Calu3 (cell line): ENCODE measurements around the gene DNAJC5G. TPM values are rescaled to one million over a fixed set of nuclear protein-coding genes. Genes with fewer than 3 reads are reported as not detected.

ENCODE experiments used
- BruUV-seq: library from RNA; stranded (reverse); fragments of 400-500 nt; replicated peaks from 2 replicates; lab custom pipeline; 2021; lab: Mats Ljungman, UMichigan
- CTCF ChIA-PET: fragments of 300-600 bp; sonication (Branson Sonifier 250); formaldehyde crosslinking; loops from one replicate; lab custom pipeline; 2022; ENCODE audit warnings: antibody characterized with exemption; lab: Charles Lee
- DNase-seq: peaks from one replicate; pipeline ENCODE4 v3.0.0; 2022
- H3K27ac Mint-ChIP-seq: one replicate; pipeline ENCODE4 v1.8.0; 2022; ENCODE audit warnings: mixed read lengths; ENCODE audit not compliant: unreplicated experiment
- H3K27me3 Mint-ChIP-seq: one replicate; pipeline ENCODE4 v1.8.0; 2022; ENCODE audit warnings: mixed read lengths; ENCODE audit not compliant: unreplicated experiment
- H3K36me3 Mint-ChIP-seq: one replicate; pipeline ENCODE4 v1.8.0; 2022; ENCODE audit warnings: mild to moderate bottlenecking, moderate library complexity, mixed read lengths; ENCODE audit not compliant: insufficient read depth, unreplicated experiment
- H3K4me1 Mint-ChIP-seq: one replicate; pipeline ENCODE4 v1.8.0; 2022; ENCODE audit warnings: mild to moderate bottlenecking, low read depth, mixed read lengths; ENCODE audit not compliant: unreplicated experiment
- H3K4me3 Mint-ChIP-seq: one replicate; pipeline ENCODE4 v1.8.0; 2022; ENCODE audit warnings: mild to moderate bottlenecking, low read depth, moderate library complexity, mixed read lengths; ENCODE audit not compliant: unreplicated experiment
- H3K9me3 Mint-ChIP-seq: one replicate; pipeline ENCODE4 v1.8.0; 2022; ENCODE audit warnings: low read depth, mixed read lengths; ENCODE audit not compliant: unreplicated experiment
- intact Hi-C: fragments of 100-400 bp; cut with micrococcal nuclease; formaldehyde crosslinking; loops from one replicate; pipeline ENCODE4 v1.10.0; 2022; ENCODE audit not compliant: unreplicated experiment
- total RNA-seq: library from RNA; stranded (reverse); gene quantifications from 2 replicates; pipeline ENCODE4 v1.2.3, GENCODE V29; 2022
- TF ChIP-seq, protein P1 (sequence below): fragments of 200-600 bp; IDR thresholded peaks from one replicate; pipeline ENCODE4 v1.8.0; 2022; ENCODE audit warnings: antibody characterized with exemption; ENCODE audit not compliant: unreplicated experiment

The DNAJC5G gene
- total RNA-seq, 1 experiment from 2014 or later, result not detected

DNA sequence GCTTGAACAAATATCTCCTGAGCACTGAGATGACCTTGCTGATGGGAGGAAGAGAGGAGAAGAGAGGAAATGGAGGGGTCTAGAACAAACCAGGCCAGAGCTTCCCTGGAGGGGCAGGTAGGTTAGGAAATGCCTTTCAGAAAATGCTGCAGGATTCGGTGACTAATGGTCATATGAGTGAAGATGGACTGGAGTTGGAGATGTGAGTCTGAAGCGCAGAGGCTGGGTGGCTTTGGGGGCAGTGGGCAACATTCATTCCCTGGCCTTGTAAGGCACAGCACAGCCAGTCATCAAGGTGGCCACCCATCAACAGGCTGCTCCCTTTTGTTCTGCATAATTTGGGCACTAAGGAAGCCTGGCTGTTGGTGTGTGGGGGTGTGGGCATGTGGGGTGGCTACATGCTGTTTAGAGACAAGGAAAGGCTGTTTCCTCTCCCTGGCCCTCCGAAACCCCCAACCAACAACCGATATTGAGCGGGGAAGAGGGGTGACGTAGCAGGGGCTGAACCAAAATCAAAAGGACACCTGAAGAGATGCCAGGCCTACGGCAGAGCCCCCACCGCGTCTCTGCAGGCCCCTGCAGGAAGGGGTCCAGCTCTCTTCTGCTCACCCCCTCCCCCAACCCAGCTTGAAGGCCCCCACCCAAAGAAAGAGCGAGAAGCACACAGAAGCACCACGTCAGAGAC is 13.8 kb upstream of the DNAJC5G start:
- CTCF ChIA-PET, result interaction anchor here (2.0 kb wide), 1 partner anchor 19 kb away, joined by 9 read pairs; no protein-coding TSS in a partner anchor
- TF ChIP-seq, protein P1, sequence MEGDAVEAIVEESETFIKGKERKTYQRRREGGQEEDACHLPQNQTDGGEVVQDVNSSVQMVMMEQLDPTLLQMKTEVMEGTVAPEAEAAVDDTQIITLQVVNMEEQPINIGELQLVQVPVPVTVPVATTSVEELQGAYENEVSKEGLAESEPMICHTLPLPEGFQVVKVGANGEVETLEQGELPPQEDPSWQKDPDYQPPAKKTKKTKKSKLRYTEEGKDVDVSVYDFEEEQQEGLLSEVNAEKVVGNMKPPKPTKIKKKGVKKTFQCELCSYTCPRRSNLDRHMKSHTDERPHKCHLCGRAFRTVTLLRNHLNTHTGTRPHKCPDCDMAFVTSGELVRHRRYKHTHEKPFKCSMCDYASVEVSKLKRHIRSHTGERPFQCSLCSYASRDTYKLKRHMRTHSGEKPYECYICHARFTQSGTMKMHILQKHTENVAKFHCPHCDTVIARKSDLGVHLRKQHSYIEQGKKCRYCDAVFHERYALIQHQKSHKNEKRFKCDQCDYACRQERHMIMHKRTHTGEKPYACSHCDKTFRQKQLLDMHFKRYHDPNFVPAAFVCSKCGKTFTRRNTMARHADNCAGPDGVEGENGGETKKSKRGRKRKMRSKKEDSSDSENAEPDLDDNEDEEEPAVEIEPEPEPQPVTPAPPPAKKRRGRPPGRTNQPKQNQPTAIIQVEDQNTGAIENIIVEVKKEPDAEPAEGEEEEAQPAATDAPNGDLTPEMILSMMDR, result no peak
- H3K36me3 Mint-ChIP-seq, result peaks cover 12% of the 10 kb centered on the region

DNA sequence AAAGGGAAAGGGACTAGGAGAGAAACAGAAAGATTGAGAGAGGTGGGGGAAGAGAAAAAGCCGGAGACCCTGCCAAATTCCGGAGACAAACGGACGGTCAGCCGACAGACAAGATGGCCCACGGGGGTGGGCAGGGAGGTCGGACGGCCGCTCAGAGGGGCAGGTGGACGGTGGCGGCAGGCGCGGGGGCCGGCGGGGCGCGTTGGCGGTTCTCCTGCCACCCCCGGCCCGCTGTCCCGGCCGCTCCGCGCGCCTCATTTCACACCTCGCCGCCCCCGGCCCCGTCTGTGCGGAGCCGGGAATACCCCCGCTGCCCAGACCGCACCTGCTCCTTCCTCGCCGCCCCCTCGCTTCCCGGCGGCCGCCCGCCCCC is 13.3 kb upstream of the DNAJC5G start:
- intact Hi-C loops, result no loop called here
- Mint-ChIP-seq H3K27me3 (peaks cover 51% of the 10 kb centered on the region), H3K4me1 (peaks cover 7% of the 10 kb centered on the region), H3K4me3 (peak overlapping the region; percentile 0), H3K36me3 (peaks cover 12% of the 10 kb centered on the region), H3K27ac (no peak overlapping the region), H3K9me3 (no peaks in the 10 kb centered on the region)
- no TSS peak for BruUV-seq
- no peak for DNase-seq
- CTCF ChIA-PET, result interaction anchor here (2.0 kb wide), 1 partner anchor 18 kb away, joined by 9 read pairs; no protein-coding TSS in a partner anchor
- TF ChIP-seq, protein P1, result no peak

More for the DNA sequence above, 13.8 kb upstream of the DNAJC5G start:
- DNase-seq, result no peak
- Mint-ChIP-seq H3K27ac (no peak overlapping the region), H3K4me3 (peak overlapping the region; percentile 0), H3K9me3 (no peaks in the 10 kb centered on the region), H3K27me3 (peaks cover 56% of the 10 kb centered on the region), H3K4me1 (peaks cover 7% of the 10 kb centered on the region)
- intact Hi-C loops, result no loop called here
- BruUV-seq, result no TSS peak

DNA sequence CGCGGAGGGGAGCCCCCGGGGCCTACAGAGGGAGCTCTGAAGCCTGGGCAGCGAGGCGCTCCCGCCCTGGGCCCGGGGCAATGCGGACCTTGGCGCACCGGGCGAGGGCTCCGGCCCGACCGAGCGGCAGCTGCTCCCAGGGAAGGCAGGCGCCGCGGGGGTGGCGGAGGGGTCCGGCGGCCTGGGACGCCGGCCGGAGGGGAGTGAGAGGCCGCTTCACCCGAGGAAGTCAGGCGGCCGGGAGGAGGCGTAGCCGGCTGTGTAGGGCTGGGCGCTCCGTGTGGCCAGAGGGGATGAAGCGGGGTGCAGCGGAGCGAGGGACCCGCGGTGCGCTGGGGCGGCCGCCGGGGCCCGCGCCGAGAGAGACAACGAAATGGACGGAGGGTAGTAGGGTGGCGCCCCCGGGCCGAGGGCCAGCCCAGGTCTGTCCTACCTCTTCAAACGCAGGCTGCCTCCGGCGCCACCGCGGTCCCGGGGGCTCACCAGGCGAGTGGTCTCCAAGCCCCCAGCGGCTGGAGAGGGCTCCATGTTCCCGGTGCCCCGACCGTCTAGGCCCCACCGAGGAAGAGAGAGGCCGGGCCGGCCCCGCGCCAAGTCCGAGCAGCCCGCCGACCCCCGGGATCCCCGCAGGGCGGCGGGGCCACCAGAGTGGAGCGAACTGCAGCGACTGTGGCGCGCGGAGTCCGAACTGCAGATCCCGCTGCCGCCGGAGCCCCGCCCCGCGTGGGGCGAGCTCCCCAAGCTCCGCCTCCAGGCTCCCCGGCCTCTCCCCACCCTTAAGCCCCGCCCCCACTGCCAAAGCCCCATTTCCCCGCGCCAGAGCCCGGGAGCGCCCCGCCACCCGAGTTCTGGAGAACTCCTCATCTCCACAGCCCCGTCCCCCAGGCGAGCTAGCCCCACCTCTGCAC is 12.6 kb upstream of the DNAJC5G start, which contains the start of gene SLC30A3:
Gene SLC30A3, minus strand, starts transcription at position 669 of the 908 bp plus-strand sequence. Its CDS starts 141 bp downstream, at position 528.
- intact Hi-C loops, result no loop called here
- peak; percentile 53 for DNase-seq

More for the DNA sequence above, 12.6 kb upstream of the DNAJC5G start, which contains the start of gene SLC30A3:
- Mint-ChIP-seq H3K36me3 (peaks cover 12% of the 10 kb centered on the region), H3K27me3 (peaks cover 43% of the 10 kb centered on the region), H3K9me3 (no peaks in the 10 kb centered on the region), H3K4me3 (peak within 1 kb of the TSS; percentile 67), H3K4me1 (peaks cover 7% of the 10 kb centered on the region), H3K27ac (no peak within 1 kb of the TSS)
- CTCF ChIA-PET, result interaction anchor here (0.9 to 2.0 kb wide), 2 partner anchors 17 to 31 kb away, joined by 4 to 9 read pairs; no protein-coding TSS in a partner anchor
- TF ChIP-seq, protein P1, result no peak
- no TSS peak for BruUV-seq
